Rectal smooth muscle tissue (tissue), 1 donor: ENCODE measurements around the gene SENP5.

Experiments used
- H3K27ac ChIP-seq: one replicate; pipeline ENCODE4 v1.7.0; 2013; ENCODE audit warnings: low read depth, low read length, inconsistent platforms
- H3K27me3 ChIP-seq: one replicate; pipeline ENCODE4 v1.7.0; 2013; ENCODE audit warnings: low read length; ENCODE audit not compliant: control insufficient read depth, insufficient read depth
- H3K36me3 ChIP-seq: one replicate; pipeline ENCODE4 v1.7.0; 2013; ENCODE audit warnings: low read length; ENCODE audit not compliant: control insufficient read depth, insufficient read depth
- H3K4me1 ChIP-seq: one replicate; pipeline ENCODE4 v1.7.0; 2013; ENCODE audit warnings: low read length; ENCODE audit not compliant: control insufficient read depth, insufficient read depth
- H3K4me3 ChIP-seq: one replicate; pipeline ENCODE4 v1.7.0; 2013; ENCODE audit warnings: low read length
- H3K9ac ChIP-seq: one replicate; pipeline ENCODE4 v1.7.0; 2013; ENCODE audit warnings: low read length

Gene SENP5

DNA sequence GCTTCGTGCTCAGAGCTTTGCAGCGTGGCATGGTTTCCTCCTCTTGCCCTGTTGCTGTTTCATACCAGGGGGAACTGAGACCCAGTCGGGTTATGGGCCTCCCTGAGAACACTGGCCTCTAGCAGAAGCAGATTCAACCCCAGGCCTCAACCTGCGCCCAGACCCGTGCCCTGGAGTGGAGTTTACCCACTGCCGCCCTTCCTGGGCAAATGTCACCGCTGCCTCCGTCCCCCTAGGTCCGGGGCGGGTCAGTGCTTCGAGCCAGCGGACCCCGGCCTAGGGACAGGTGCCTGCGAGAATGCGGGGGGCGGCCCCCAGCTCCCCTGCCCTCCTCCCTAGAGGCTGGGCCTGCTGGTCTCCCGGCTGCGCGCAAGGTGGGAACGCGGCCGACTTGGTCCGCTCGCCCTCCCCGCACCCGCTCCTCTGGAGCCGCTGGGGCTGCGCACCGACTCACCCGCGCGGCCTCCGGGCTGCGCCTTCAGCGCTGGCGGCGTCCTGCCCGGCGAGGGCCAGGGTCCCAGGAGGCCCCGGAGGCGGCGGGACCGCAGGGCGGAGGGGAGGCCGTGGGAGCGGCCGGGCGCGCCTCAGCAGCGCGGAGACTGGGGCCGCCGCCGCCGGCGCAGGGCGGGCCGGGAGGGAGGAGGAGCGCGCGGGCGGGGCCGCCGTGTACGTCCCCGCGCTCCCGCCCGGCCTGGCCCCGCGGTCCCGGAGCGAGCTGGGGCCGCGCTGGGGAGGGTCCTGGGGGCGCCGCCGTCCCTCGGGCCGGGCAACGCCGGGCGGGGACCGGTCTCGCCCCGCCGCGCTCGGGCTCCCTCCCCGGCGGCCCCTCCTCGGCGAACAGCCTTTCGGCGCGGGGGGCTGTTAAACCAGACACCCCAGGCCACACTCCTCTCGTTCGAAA is 100.8 kb downstream of the SENP5 start, which contains the start of gene PIGZ:
TSS of gene PIGZ (minus strand) at position 601 of the 901 bp plus-strand sequence. CDS start 16,802 bp downstream, outside the sequence.
- H3K27ac ChIP-seq: no peak within 1 kb of the TSS
- peak within 1 kb of the TSS; percentile 85 for H3K4me3 ChIP-seq
- no peaks in the 10 kb centered on the region for H3K36me3 ChIP-seq
- H3K4me1 ChIP-seq: peaks cover 4% of the 10 kb centered on the region
- no peaks in the 10 kb centered on the region for H3K27me3 ChIP-seq
- peak within 1 kb of the TSS; percentile 84 for H3K9ac ChIP-seq

- Histone ChIP-seq H3K36me3 (no peaks in the 10 kb centered on the region), H3K9ac (no peak overlapping the region), H3K27me3 (no peaks in the 10 kb centered on the region), H3K4me1 (peaks cover 4% of the 10 kb centered on the region), H3K27ac (no peak overlapping the region), H3K4me3 (peak overlapping the region; percentile 73)
Measured at GRCh38 chr3:196969134-196969659, 101.5 kb downstream of the SENP5 start.

- no peaks in the 10 kb centered on the region for H3K36me3 ChIP-seq
- H3K9ac ChIP-seq: no peak overlapping the region
- H3K4me3 ChIP-seq: peak overlapping the region; percentile 73
- H3K27me3 ChIP-seq: no peaks in the 10 kb centered on the region
- peaks cover 4% of the 10 kb centered on the region for H3K4me1 ChIP-seq
- no peak overlapping the region for H3K27ac ChIP-seq
Measured at GRCh38 chr3:196969660-196970546, 102.2 kb downstream of the SENP5 start.

- H3K4me1 ChIP-seq: peaks cover 4% of the 10 kb centered on the region
- H3K36me3 ChIP-seq: no peaks in the 10 kb centered on the region
- no peak overlapping the region for H3K4me3 ChIP-seq
- no peak overlapping the region for H3K9ac ChIP-seq
- H3K27me3 ChIP-seq: no peaks in the 10 kb centered on the region
- no peak overlapping the region for H3K27ac ChIP-seq
Measured at GRCh38 chr3:196970547-196971093, 102.9 kb downstream of the SENP5 start.

DNA sequence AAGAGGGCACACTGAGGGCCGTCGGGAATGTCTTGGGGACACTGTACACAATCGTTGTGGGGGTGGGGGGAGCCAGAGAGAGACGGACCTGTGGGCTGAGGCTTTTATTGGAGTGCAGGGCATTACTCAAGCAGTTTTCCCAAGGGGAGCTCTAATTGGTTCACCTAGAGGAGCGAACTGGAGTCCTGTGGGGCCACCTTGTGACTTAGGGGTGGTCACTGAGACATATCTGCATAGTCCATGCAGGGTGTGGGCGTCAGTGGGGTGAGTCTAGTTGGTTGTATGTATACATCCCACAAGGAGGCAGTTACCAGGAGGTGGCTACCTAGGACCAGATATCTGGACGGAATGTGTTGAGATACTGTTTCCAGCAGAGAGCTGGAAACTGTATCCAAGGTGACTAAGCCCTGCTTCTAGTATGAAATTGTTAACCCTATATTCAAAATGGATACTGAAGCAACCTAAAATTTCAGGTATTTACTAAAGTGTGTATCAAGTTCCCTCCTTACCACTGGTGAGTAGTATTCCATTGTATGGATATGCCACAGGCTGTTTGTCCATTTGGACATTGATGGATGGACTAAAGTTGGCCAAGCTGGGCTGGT is 103.5 kb downstream of the SENP5 start:
- no peaks in the 10 kb centered on the region for H3K36me3 ChIP-seq
- H3K4me3 ChIP-seq: no peak overlapping the region
- H3K27me3 ChIP-seq: no peaks in the 10 kb centered on the region
- no peak overlapping the region for H3K27ac ChIP-seq
- H3K4me1 ChIP-seq: peaks cover 4% of the 10 kb centered on the region
- no peak overlapping the region for H3K9ac ChIP-seq

- H3K27ac ChIP-seq: no peak overlapping the region
- H3K4me3 ChIP-seq: no peak overlapping the region
- no peaks in the 10 kb centered on the region for H3K27me3 ChIP-seq
- H3K4me1 ChIP-seq: no peaks in the 10 kb centered on the region
- H3K9ac ChIP-seq: no peak overlapping the region
- no peaks in the 10 kb centered on the region for H3K36me3 ChIP-seq
Measured at GRCh38 chr3:196974661-196975060, 106.9 kb downstream of the SENP5 start.

- Histone ChIP-seq H3K27ac (no peak overlapping the region), H3K4me3 (no peak overlapping the region), H3K4me1 (no peaks in the 10 kb centered on the region), H3K9ac (no peak overlapping the region), H3K36me3 (no peaks in the 10 kb centered on the region), H3K27me3 (no peaks in the 10 kb centered on the region)
Measured at GRCh38 chr3:196975349-196975748, 107.6 kb downstream of the SENP5 start.

GRCh38 chr3:196976941-196977340 is 109.2 kb downstream of the SENP5 start:
- Histone ChIP-seq H3K9ac (no peak overlapping the region), H3K27ac (no peak overlapping the region), H3K36me3 (no peaks in the 10 kb centered on the region), H3K27me3 (no peaks in the 10 kb centered on the region), H3K4me3 (no peak overlapping the region), H3K4me1 (no peaks in the 10 kb centered on the region)

DNA sequence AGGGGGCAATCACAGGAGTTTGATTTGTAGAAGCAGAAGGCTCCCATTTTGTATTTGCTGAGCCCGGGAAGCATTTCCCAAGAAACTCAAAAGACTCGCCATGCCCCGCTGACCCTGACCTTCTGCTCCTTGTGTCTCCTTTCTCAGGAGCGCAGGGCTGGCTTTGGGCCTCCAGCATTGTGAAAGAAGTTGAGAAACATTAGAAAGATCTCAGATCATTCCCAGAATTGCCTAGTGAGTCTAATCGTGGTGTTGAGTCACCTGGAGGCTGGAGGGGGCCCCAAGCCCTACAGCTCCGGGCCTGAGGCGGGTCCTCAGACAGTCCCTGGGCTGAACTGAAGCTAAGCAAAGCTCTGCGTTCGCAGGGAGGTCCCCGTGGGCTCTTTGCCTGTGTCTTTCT is 111.8 kb downstream of the SENP5 start:
- H3K9ac ChIP-seq: no peak overlapping the region
- no peaks in the 10 kb centered on the region for H3K4me1 ChIP-seq
- H3K27ac ChIP-seq: no peak overlapping the region
- H3K4me3 ChIP-seq: no peak overlapping the region
- H3K27me3 ChIP-seq: no peaks in the 10 kb centered on the region
- no peaks in the 10 kb centered on the region for H3K36me3 ChIP-seq

GRCh38 chr3:196981657-196982056 is 113.9 kb downstream of the SENP5 start:
- no peak overlapping the region for H3K4me3 ChIP-seq
- H3K36me3 ChIP-seq: no peaks in the 10 kb centered on the region
- no peaks in the 10 kb centered on the region for H3K27me3 ChIP-seq
- H3K4me1 ChIP-seq: no peaks in the 10 kb centered on the region
- H3K9ac ChIP-seq: no peak overlapping the region
- no peak overlapping the region for H3K27ac ChIP-seq

- Histone ChIP-seq H3K9ac (no peak overlapping the region), H3K4me1 (no peaks in the 10 kb centered on the region), H3K27me3 (no peaks in the 10 kb centered on the region), H3K36me3 (no peaks in the 10 kb centered on the region), H3K27ac (no peak overlapping the region), H3K4me3 (no peak overlapping the region)
Measured at GRCh38 chr3:196983186-196983585, 115.5 kb downstream of the SENP5 start.
